H9 (cell line): ENCODE results near the gene BCAS2. TPM values are rescaled to one million over a fixed set of nuclear protein-coding genes. Genes with fewer than 3 reads are reported as not detected.

Experiments
- DNase-seq: peaks from one replicate; pipeline ENCODE4 v3.0.0-alpha.2; 2017
- H2AFZ ChIP-seq: one replicate; pipeline ENCODE4 v1.6.1; 2013; ENCODE audit warnings: mild to moderate bottlenecking, low read length, control low read depth, moderate library complexity
- H2AK5ac ChIP-seq: 2 replicates; pipeline ENCODE4 v1.6.1; 2013; ENCODE audit warnings: low read length, control low read depth, mixed read lengths; ENCODE audit not compliant: insufficient read length
- H2BK120ac ChIP-seq: one replicate; pipeline ENCODE4 v1.6.1; 2013; ENCODE audit warnings: low read depth, mild to moderate bottlenecking, low read length, control low read depth, inconsistent platforms; ENCODE audit not compliant: poor library complexity, severe bottlenecking
- H2BK12ac ChIP-seq: 2 replicates; pipeline ENCODE4 v1.6.1; 2013; ENCODE audit warnings: low read length, control low read depth, mixed read lengths, low read depth; ENCODE audit not compliant: insufficient read length
- H2BK15ac ChIP-seq: 2 replicates; pipeline ENCODE4 v1.6.1; 2013; ENCODE audit warnings: low read depth, low read length, control low read depth
- H2BK20ac ChIP-seq: one replicate; pipeline ENCODE4 v1.6.1; 2013; ENCODE audit warnings: low read depth, mild to moderate bottlenecking, low read length, control low read depth, inconsistent platforms; ENCODE audit not compliant: poor library complexity, severe bottlenecking
- H2BK5ac ChIP-seq: 2 replicates; pipeline ENCODE4 v1.6.1; 2013; ENCODE audit warnings: low read length, control low read depth, mixed read lengths; ENCODE audit not compliant: insufficient read length
- H3K14ac ChIP-seq: 2 replicates; pipeline ENCODE4 v1.6.1; 2013; ENCODE audit warnings: low read length, control low read depth; ENCODE audit not compliant: insufficient read depth
- H3K18ac ChIP-seq: 2 replicates; pipeline ENCODE4 v1.6.1; 2013; ENCODE audit warnings: low read depth, mild to moderate bottlenecking, mixed read lengths, low read length, control low read depth; ENCODE audit not compliant: insufficient read length
- H3K23ac ChIP-seq: 2 replicates; pipeline ENCODE4 v1.6.1; 2013; ENCODE audit warnings: low read length, control low read depth, mixed read lengths, low read depth; ENCODE audit not compliant: insufficient read length
- H3K23me2 ChIP-seq: 2 replicates; pipeline ENCODE4 v1.6.1; 2013; ENCODE audit warnings: low read depth, mild to moderate bottlenecking, mixed read lengths, low read length, control low read depth; ENCODE audit not compliant: insufficient read length, poor library complexity, severe bottlenecking
- H3K27ac ChIP-seq: 2 replicates; pipeline ENCODE4 v1.5.1; 2013; ENCODE audit warnings: low read length, control low read depth, mixed read lengths, low read depth; ENCODE audit not compliant: insufficient read length
- H3K27me3 ChIP-seq: 2 replicates; pipeline ENCODE4 v1.6.1; 2013; ENCODE audit warnings: low read length, control low read depth, inconsistent platforms; ENCODE audit not compliant: insufficient read depth
- H3K4ac ChIP-seq: 2 replicates; pipeline ENCODE4 v1.6.1; 2013; ENCODE audit warnings: low read depth, mild to moderate bottlenecking, control low read depth, inconsistent platforms, low read length, moderate library complexity
- H3K4me1 ChIP-seq: 2 replicates; pipeline ENCODE4 v1.6.1; 2013; ENCODE audit warnings: low read length, control low read depth, inconsistent platforms; ENCODE audit not compliant: insufficient read depth
- H3K4me2 ChIP-seq: 2 replicates; pipeline ENCODE4 v1.6.1; 2013; ENCODE audit warnings: low read length, control low read depth, mixed read lengths; ENCODE audit not compliant: insufficient read length, insufficient read depth
- H3K56ac ChIP-seq: 2 replicates; pipeline ENCODE4 v1.6.1; 2013; ENCODE audit warnings: low read depth, mild to moderate bottlenecking, mixed read lengths, low read length, control low read depth; ENCODE audit not compliant: insufficient read length
- H3K79me1 ChIP-seq: 2 replicates; pipeline ENCODE4 v1.6.1; 2013; ENCODE audit warnings: low read depth, mild to moderate bottlenecking, moderate library complexity, low read length, control low read depth, inconsistent platforms; ENCODE audit not compliant: insufficient read depth, poor library complexity, severe bottlenecking
- H3K79me2 ChIP-seq: 2 replicates; pipeline ENCODE4 v1.6.1; 2013; ENCODE audit warnings: low read length, control low read depth, inconsistent platforms; ENCODE audit not compliant: insufficient read depth
- H3K9ac ChIP-seq: 2 replicates; pipeline ENCODE4 v1.6.1; 2013; ENCODE audit warnings: low read length, control low read depth, mixed read lengths; ENCODE audit not compliant: insufficient read length; ENCODE audit errors: extremely low read depth
- H3K9me3 ChIP-seq: one replicate; pipeline ENCODE4 v1.6.1; 2013; ENCODE audit warnings: low read depth, low read length, inconsistent platforms; ENCODE audit not compliant: control insufficient read depth
- H3T11ph ChIP-seq: one replicate; pipeline ENCODE4 v1.6.1; 2013; ENCODE audit warnings: mild to moderate bottlenecking, low read length, control low read depth, inconsistent platforms
- H4K20me1 ChIP-seq: one replicate; pipeline ENCODE4 v1.6.1; 2013; ENCODE audit not compliant: control insufficient read depth, insufficient read length, insufficient read depth
- H4K5ac ChIP-seq: 2 replicates; pipeline ENCODE4 v1.6.1; 2013; ENCODE audit warnings: low read depth, mild to moderate bottlenecking, mixed read lengths, low read length, control low read depth; ENCODE audit not compliant: insufficient read length
- H4K8ac ChIP-seq: replicated peaks from 2 replicates; pipeline ENCODE4 v1.6.1; 2013; ENCODE audit warnings: low read length, control low read depth, mixed read lengths, low read depth; ENCODE audit not compliant: insufficient read length
- H4K91ac ChIP-seq: 2 replicates; pipeline ENCODE4 v1.6.1; 2013; ENCODE audit warnings: low read depth, mild to moderate bottlenecking, moderate library complexity, mixed read lengths, low read length, control low read depth; ENCODE audit not compliant: insufficient read length
- H3K27ac Mint-ChIP-seq, 3 experiments: 2 replicates in 2 of 3; 3 replicates in 1 of 3; pipeline ENCODE4 v1.8.0; 2020 to 2021; ENCODE audit warnings: mixed read lengths in 3 of 3, mild to moderate bottlenecking in 1 of 3, moderate library complexity in 1 of 3
- H3K27me3 Mint-ChIP-seq: 2 replicates; pipeline ENCODE4 v1.8.0; 2021; ENCODE audit warnings: low read depth, mild to moderate bottlenecking, moderate library complexity, mixed read lengths
- H3K36me3 Mint-ChIP-seq, 3 experiments: 2 replicates in 2 of 3; 3 replicates in 1 of 3; pipeline ENCODE4 v1.8.0; 2020 to 2021; ENCODE audit warnings: low read depth in 3 of 3, mixed read lengths in 3 of 3; ENCODE audit not compliant: insufficient read depth in 1 of 3
- H3K4me1 Mint-ChIP-seq, 2 experiments: 2 replicates each; pipeline ENCODE4 v1.8.0; 2020; ENCODE audit warnings: mixed read lengths in 2 of 2
- H3K4me3 Mint-ChIP-seq, 2 experiments: 2 replicates in 1 of 2; 3 replicates in 1 of 2; pipeline ENCODE4 v1.8.0; 2020 to 2021; ENCODE audit warnings: mild to moderate bottlenecking in 2 of 2, mixed read lengths in 2 of 2, moderate library complexity in 1 of 2
- H3K9me3 Mint-ChIP-seq, 2 experiments: 2 replicates in 1 of 2; 3 replicates in 1 of 2; pipeline ENCODE4 v1.8.0; 2020; ENCODE audit warnings: mild to moderate bottlenecking in 2 of 2, mixed read lengths in 2 of 2, moderate library complexity in 1 of 2
- WGBS: extraction: QIAGEN DNeasy Blood & Tissue Kit; methylation state at CpG from one replicate; pipeline ENCODE4 v1.1.7; 2013; ENCODE audit warnings: missing lambda C conversion rate, low lambda C conversion rate, mixed read lengths; ENCODE audit not compliant: insufficient read length; ENCODE audit errors: extremely low coverage; 5-methylcytosine and 5-hydroxymethylcytosine counted together
- total RNA-seq: library from RNA; stranded (reverse); gene quantifications from 2 replicates; pipeline ENCODE4 v1.2.1, GENCODE V29; 2021
- TF ChIP-seq, protein P1 (sequence below): fragments of 200-600 bp; sonication (generic); conservative IDR thresholded peaks from 3 replicates; pipeline ENCODE4 v1.8.0; 2021; ENCODE audit warnings: antibody characterized with exemption, mild to moderate bottlenecking

Gene BCAS2
- total RNA-seq, 1 experiment from 2014 or later: 72.1 TPM

GRCh38 chr1:114594046-114594445, 12.6 kb upstream of the BCAS2 start:
- Histone ChIP-seq H3K79me1 (no peaks in the 10 kb centered on the region), H2BK12ac (no peak overlapping the region), H3T11ph (no peak overlapping the region), H3K27ac (no peak overlapping the region), H3K18ac (no peak overlapping the region), H2AK5ac (no peak overlapping the region), H3K4ac (no peak overlapping the region), H3K56ac (no peak overlapping the region), H3K27me3 (no peaks in the 10 kb centered on the region), H2BK120ac (no peak overlapping the region), H4K20me1 (no peaks in the 10 kb centered on the region), H2BK20ac (no peak overlapping the region), H3K4me1 (no peaks in the 10 kb centered on the region), H2BK5ac (no peak overlapping the region), H3K4me2 (no peak overlapping the region), H3K9me3 (no peaks in the 10 kb centered on the region), H3K79me2 (no peaks in the 10 kb centered on the region), H3K23ac (no peak overlapping the region), H4K91ac (no peak overlapping the region), H4K8ac (no peak overlapping the region), H3K14ac (no peak overlapping the region), H3K23me2 (no peaks in the 10 kb centered on the region), H2BK15ac (no peak overlapping the region), H2AFZ (no peak overlapping the region), H3K9ac (no peak overlapping the region), H4K5ac (no peak overlapping the region)
- H3K4me3 Mint-ChIP-seq: no peak overlapping the region
- H3K4me1 Mint-ChIP-seq: no peaks in the 10 kb centered on the region
- no peaks in the 10 kb centered on the region for H3K27me3 Mint-ChIP-seq
- no peak for DNase-seq
- peaks cover 0 to 4% (median 0%) of the 10 kb centered on the region in 3 experiments; a peak in 2 of 7 replicates for H3K36me3 Mint-ChIP-seq
- no peaks in the 10 kb centered on the region for H3K9me3 Mint-ChIP-seq
- H3K27ac Mint-ChIP-seq: no peak overlapping the region
- WGBS: no CpG with 5 or more reads among the region's 3 CpGs
- TF ChIP-seq, protein P1, sequence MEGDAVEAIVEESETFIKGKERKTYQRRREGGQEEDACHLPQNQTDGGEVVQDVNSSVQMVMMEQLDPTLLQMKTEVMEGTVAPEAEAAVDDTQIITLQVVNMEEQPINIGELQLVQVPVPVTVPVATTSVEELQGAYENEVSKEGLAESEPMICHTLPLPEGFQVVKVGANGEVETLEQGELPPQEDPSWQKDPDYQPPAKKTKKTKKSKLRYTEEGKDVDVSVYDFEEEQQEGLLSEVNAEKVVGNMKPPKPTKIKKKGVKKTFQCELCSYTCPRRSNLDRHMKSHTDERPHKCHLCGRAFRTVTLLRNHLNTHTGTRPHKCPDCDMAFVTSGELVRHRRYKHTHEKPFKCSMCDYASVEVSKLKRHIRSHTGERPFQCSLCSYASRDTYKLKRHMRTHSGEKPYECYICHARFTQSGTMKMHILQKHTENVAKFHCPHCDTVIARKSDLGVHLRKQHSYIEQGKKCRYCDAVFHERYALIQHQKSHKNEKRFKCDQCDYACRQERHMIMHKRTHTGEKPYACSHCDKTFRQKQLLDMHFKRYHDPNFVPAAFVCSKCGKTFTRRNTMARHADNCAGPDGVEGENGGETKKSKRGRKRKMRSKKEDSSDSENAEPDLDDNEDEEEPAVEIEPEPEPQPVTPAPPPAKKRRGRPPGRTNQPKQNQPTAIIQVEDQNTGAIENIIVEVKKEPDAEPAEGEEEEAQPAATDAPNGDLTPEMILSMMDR: no peak
